WTC11 (cell line): Measurements from ENCODE around the gene OSBP2. TPM values are rescaled to one million over a fixed set of nuclear protein-coding genes. Genes with fewer than 3 reads are reported as not detected.

Experiments used
- ATAC-seq: fragments of 200-7000 bp; cut with Tn5 transposase; 2 replicates; pipeline ENCODE4 v1.10.0; 2021; ENCODE audit warnings: mild to moderate bottlenecking, moderate library complexity
- CTCF ChIA-PET: fragments of 300-600 bp; sonication (Branson Sonifier 250); formaldehyde crosslinking; loops from one replicate; lab custom pipeline; 2021; ENCODE audit warnings: antibody characterized with exemption; lab: Charles Lee
- POLR2A ChIA-PET: fragments of 350-600 bp; sonication (Branson Sonifier 250); formaldehyde crosslinking; loops from one replicate; lab custom pipeline; 2021; ENCODE audit warnings: antibody characterized with exemption; lab: Charles Lee
- DNase-seq: peaks from one replicate; pipeline ENCODE4 v3.0.0; 2021; ENCODE audit warnings: low spot score
- H3K27ac Mint-ChIP-seq: 2 replicates; pipeline ENCODE4 v1.8.0; 2021; ENCODE audit warnings: mixed read lengths
- H3K27me3 Mint-ChIP-seq: 2 replicates; pipeline ENCODE4 v1.8.0; 2021; ENCODE audit warnings: low read depth, mild to moderate bottlenecking, moderate library complexity, mixed read lengths
- H3K36me3 Mint-ChIP-seq: 2 replicates; pipeline ENCODE4 v1.8.0; 2021; ENCODE audit warnings: mixed read lengths
- H3K4me1 Mint-ChIP-seq: 2 replicates; pipeline ENCODE4 v1.8.0; 2022; ENCODE audit warnings: mixed read lengths
- H3K4me3 Mint-ChIP-seq: 2 replicates; pipeline ENCODE4 v1.8.0; 2021; ENCODE audit warnings: mild to moderate bottlenecking, moderate library complexity, mixed read lengths
- H3K9me3 Mint-ChIP-seq: 2 replicates; pipeline ENCODE4 v1.8.0; 2021; ENCODE audit warnings: mixed read lengths
- CBFB ChIP-seq: sonication (generic); formaldehyde crosslinking; IDR thresholded peaks from 2 replicates; pipeline ENCODE4 v1.8.1; 2022; ENCODE audit warnings: mild to moderate bottlenecking, low read depth, missing genetic modification reagents
- EMX1 ChIP-seq: fragments of 250-450 bp; sonication (Bioruptor Pico); IDR thresholded peaks from 2 replicates; pipeline ENCODE4 v1.8.0; 2021; ENCODE audit warnings: mild to moderate bottlenecking
- FOXK1 ChIP-seq: sonication (generic); formaldehyde crosslinking; IDR thresholded peaks from 2 replicates; pipeline ENCODE4 v1.8.0; 2022; ENCODE audit warnings: mild to moderate bottlenecking, moderate library complexity, missing genetic modification reagents
- GTF2I ChIP-seq: fragments of 250-450 bp; sonication (Bioruptor Pico); conservative IDR thresholded peaks from 2 replicates; pipeline ENCODE4 v1.4.0; 2021; ENCODE audit warnings: mild to moderate bottlenecking
- KAT7 ChIP-seq: sonication (generic); formaldehyde crosslinking; IDR thresholded peaks from 2 replicates; pipeline ENCODE4 v1.8.1; 2023; ENCODE audit warnings: missing genetic modification reagents, mild to moderate bottlenecking, borderline replicate concordance
- MXD4 ChIP-seq: fragments of 250-450 bp; sonication (Bioruptor Pico); IDR thresholded peaks from 2 replicates; pipeline ENCODE4 v1.8.0; 2021; ENCODE audit warnings: mild to moderate bottlenecking, moderate library complexity, borderline replicate concordance
- NFATC4 ChIP-seq: fragments of 250-450 bp; sonication (Bioruptor Pico); IDR thresholded peaks from 2 replicates; pipeline ENCODE4 v1.9.0; 2021; ENCODE audit warnings: mild to moderate bottlenecking
- NR1H2 ChIP-seq: sonication (generic); formaldehyde crosslinking; IDR thresholded peaks from 2 replicates; pipeline ENCODE4 v1.9.0; 2021; ENCODE audit warnings: mild to moderate bottlenecking, moderate library complexity, missing genetic modification reagents
- NR3C1 ChIP-seq: sonication (generic); formaldehyde crosslinking; conservative IDR thresholded peaks from 2 replicates; pipeline ENCODE4 v1.8.1; 2023; ENCODE audit warnings: low read depth, mild to moderate bottlenecking, missing genetic modification reagents
- SMAD3 ChIP-seq: sonication (generic); formaldehyde crosslinking; IDR thresholded peaks from 2 replicates; pipeline ENCODE4 v1.8.0; 2022; ENCODE audit warnings: missing genetic modification reagents, mild to moderate bottlenecking, borderline replicate concordance
- TEAD4 ChIP-seq: sonication (generic); formaldehyde crosslinking; IDR thresholded peaks from 2 replicates; pipeline ENCODE4 v1.8.0; 2022; ENCODE audit warnings: mild to moderate bottlenecking, missing genetic modification reagents
- ZNF263 ChIP-seq: sonication (generic); formaldehyde crosslinking; IDR thresholded peaks from 2 replicates; pipeline ENCODE4 v1.8.1; 2022; ENCODE audit warnings: low read depth, mild to moderate bottlenecking, moderate library complexity, missing genetic modification reagents
- ZNF671 ChIP-seq: fragments of 250-450 bp; sonication (Bioruptor Pico); IDR thresholded peaks from 2 replicates; pipeline ENCODE4 v1.8.0; 2021; ENCODE audit warnings: mild to moderate bottlenecking
- total RNA-seq: library from RNA; stranded (reverse); gene quantifications from 3 replicates; pipeline ENCODE4 v1.2.3, GENCODE V29; 2021
- TF ChIP-seq, protein P1 (sequence below): sonication (generic); formaldehyde crosslinking; IDR thresholded peaks from 2 replicates; pipeline ENCODE4 v1.8.1; 2023; ENCODE audit warnings: mild to moderate bottlenecking, missing genetic modification reagents
- TF ChIP-seq, protein P2 (sequence below): sonication (generic); formaldehyde crosslinking; IDR thresholded peaks from 2 replicates; pipeline ENCODE4 v1.8.1; 2022; ENCODE audit warnings: mild to moderate bottlenecking, missing genetic modification reagents, moderate library complexity, borderline replicate concordance
- TF ChIP-seq, protein P3 (sequence below): sonication (generic); formaldehyde crosslinking; IDR thresholded peaks from 2 replicates; pipeline ENCODE4 v1.8.1; 2023; ENCODE audit warnings: mild to moderate bottlenecking, missing genetic modification reagents
- TF ChIP-seq, protein P4 (sequence below): sonication (generic); formaldehyde crosslinking; IDR thresholded peaks from 2 replicates; pipeline ENCODE4 v1.8.1; 2023; ENCODE audit warnings: mild to moderate bottlenecking, missing genetic modification reagents, moderate library complexity
- TF ChIP-seq, protein P5 (sequence below): sonication (generic); formaldehyde crosslinking; IDR thresholded peaks from 2 replicates; pipeline ENCODE4 v1.8.1; 2022; ENCODE audit warnings: low read depth, mild to moderate bottlenecking, moderate library complexity, missing genetic modification reagents, borderline replicate concordance
- TF ChIP-seq, protein P6 (sequence below): fragments of 250-450 bp; sonication (Bioruptor Pico); IDR thresholded peaks from 2 replicates; pipeline ENCODE4 v1.9.0; 2021; ENCODE audit warnings: moderate library complexity, mild to moderate bottlenecking, inconsistent platforms, borderline replicate concordance
- TF ChIP-seq, protein P7 (sequence below): sonication (generic); formaldehyde crosslinking; IDR thresholded peaks from 2 replicates; pipeline ENCODE4 v1.8.0; 2022; ENCODE audit warnings: mild to moderate bottlenecking, missing genetic modification reagents

OSBP2 gene
- total RNA-seq, 1 experiment from 2014 or later, result 4.1 TPM

DNA sequence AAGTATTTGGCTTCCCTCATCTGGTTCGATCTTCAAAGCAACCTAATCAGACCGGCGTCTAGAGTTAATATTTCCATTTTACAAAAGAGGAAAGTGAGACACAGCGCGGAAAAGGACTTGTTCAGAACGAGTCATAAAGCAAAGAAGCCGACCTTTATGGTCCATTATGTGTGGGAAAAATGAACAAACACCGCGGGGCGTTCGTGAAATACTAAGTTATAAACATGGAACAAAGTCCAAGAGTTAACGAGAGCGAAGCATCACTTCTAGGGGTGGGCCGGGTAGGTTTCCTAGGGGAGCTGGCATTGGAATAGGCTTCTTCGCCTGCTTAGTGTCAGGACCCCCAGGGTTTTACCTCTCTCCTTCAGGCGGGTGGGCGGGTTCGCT lies 27.6 kb upstream of the OSBP2 start:
- Mint-ChIP-seq H3K36me3 (no peaks in the 10 kb centered on the region), H3K27ac (peak overlapping the region; percentile 52; the same call in 1 of the 2 replicates), H3K4me1 (peaks cover 12% of the 10 kb centered on the region), H3K4me3 (peak overlapping the region; percentile 84), H3K27me3 (peaks cover 36% of the 10 kb centered on the region), H3K9me3 (no peaks in the 10 kb centered on the region)
- POLR2A ChIA-PET, result interaction anchor here (1.4 kb wide), 1 partner anchor 27 kb away, joined by 3 read pairs; no protein-coding TSS in a partner anchor
- TF ChIP-seq, protein P1, sequence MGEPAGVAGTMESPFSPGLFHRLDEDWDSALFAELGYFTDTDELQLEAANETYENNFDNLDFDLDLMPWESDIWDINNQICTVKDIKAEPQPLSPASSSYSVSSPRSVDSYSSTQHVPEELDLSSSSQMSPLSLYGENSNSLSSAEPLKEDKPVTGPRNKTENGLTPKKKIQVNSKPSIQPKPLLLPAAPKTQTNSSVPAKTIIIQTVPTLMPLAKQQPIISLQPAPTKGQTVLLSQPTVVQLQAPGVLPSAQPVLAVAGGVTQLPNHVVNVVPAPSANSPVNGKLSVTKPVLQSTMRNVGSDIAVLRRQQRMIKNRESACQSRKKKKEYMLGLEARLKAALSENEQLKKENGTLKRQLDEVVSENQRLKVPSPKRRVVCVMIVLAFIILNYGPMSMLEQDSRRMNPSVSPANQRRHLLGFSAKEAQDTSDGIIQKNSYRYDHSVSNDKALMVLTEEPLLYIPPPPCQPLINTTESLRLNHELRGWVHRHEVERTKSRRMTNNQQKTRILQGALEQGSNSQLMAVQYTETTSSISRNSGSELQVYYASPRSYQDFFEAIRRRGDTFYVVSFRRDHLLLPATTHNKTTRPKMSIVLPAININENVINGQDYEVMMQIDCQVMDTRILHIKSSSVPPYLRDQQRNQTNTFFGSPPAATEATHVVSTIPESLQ (CRISPR knock-in tag), result no peak
- TF ChIP-seq, protein P2, sequence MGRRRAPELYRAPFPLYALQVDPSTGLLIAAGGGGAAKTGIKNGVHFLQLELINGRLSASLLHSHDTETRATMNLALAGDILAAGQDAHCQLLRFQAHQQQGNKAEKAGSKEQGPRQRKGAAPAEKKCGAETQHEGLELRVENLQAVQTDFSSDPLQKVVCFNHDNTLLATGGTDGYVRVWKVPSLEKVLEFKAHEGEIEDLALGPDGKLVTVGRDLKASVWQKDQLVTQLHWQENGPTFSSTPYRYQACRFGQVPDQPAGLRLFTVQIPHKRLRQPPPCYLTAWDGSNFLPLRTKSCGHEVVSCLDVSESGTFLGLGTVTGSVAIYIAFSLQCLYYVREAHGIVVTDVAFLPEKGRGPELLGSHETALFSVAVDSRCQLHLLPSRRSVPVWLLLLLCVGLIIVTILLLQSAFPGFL (CRISPR knock-in tag), result no peak
- TF ChIP-seq ZNF671 (CRISPR knock-in tag) (no peak), TEAD4 (CRISPR knock-in tag) (no peak), SMAD3 (CRISPR knock-in tag) (no peak), EMX1 (CRISPR knock-in tag) (no peak), FOXK1 (CRISPR knock-in tag) (no peak), NR1H2 (CRISPR knock-in tag) (no peak), GTF2I (CRISPR knock-in tag) (no peak), NR3C1 (CRISPR knock-in tag) (no peak), KAT7 (CRISPR knock-in tag) (no peak), NFATC4 (CRISPR knock-in tag) (no peak)
- TF ChIP-seq, protein P3, sequence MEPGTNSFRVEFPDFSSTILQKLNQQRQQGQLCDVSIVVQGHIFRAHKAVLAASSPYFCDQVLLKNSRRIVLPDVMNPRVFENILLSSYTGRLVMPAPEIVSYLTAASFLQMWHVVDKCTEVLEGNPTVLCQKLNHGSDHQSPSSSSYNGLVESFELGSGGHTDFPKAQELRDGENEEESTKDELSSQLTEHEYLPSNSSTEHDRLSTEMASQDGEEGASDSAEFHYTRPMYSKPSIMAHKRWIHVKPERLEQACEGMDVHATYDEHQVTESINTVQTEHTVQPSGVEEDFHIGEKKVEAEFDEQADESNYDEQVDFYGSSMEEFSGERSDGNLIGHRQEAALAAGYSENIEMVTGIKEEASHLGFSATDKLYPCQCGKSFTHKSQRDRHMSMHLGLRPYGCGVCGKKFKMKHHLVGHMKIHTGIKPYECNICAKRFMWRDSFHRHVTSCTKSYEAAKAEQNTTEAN (CRISPR knock-in tag), result no peak
- TF ChIP-seq, protein P4, sequence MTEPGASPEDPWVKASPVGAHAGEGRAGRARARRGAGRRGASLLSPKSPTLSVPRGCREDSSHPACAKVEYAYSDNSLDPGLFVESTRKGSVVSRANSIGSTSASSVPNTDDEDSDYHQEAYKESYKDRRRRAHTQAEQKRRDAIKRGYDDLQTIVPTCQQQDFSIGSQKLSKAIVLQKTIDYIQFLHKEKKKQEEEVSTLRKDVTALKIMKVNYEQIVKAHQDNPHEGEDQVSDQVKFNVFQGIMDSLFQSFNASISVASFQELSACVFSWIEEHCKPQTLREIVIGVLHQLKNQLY, result no peak
- TF ChIP-seq, protein P5, sequence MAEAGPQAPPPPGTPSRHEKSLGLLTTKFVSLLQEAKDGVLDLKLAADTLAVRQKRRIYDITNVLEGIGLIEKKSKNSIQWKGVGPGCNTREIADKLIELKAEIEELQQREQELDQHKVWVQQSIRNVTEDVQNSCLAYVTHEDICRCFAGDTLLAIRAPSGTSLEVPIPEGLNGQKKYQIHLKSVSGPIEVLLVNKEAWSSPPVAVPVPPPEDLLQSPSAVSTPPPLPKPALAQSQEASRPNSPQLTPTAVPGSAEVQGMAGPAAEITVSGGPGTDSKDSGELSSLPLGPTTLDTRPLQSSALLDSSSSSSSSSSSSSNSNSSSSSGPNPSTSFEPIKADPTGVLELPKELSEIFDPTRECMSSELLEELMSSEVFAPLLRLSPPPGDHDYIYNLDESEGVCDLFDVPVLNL (CRISPR knock-in tag), result no peak
- TF ChIP-seq, protein P6, sequence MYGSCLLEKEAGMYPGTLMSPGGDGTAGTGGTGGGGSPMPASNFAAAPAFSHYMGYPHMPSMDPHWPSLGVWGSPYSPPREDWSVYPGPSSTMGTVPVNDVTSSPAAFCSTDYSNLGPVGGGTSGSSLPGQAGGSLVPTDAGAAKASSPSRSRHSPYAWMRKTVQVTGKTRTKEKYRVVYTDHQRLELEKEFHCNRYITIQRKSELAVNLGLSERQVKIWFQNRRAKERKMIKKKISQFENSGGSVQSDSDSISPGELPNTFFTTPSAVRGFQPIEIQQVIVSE, result no peak
- ATAC-seq, result no peak
- DNase-seq, result no peak
- CTCF ChIA-PET, result interaction anchor here (1.0 to 3.3 kb wide), 8 partner anchors 11 to 88 kb away, joined by 3 to 32 read pairs (median 5); partner anchors contain the start of gene SLC35E4

DNA sequence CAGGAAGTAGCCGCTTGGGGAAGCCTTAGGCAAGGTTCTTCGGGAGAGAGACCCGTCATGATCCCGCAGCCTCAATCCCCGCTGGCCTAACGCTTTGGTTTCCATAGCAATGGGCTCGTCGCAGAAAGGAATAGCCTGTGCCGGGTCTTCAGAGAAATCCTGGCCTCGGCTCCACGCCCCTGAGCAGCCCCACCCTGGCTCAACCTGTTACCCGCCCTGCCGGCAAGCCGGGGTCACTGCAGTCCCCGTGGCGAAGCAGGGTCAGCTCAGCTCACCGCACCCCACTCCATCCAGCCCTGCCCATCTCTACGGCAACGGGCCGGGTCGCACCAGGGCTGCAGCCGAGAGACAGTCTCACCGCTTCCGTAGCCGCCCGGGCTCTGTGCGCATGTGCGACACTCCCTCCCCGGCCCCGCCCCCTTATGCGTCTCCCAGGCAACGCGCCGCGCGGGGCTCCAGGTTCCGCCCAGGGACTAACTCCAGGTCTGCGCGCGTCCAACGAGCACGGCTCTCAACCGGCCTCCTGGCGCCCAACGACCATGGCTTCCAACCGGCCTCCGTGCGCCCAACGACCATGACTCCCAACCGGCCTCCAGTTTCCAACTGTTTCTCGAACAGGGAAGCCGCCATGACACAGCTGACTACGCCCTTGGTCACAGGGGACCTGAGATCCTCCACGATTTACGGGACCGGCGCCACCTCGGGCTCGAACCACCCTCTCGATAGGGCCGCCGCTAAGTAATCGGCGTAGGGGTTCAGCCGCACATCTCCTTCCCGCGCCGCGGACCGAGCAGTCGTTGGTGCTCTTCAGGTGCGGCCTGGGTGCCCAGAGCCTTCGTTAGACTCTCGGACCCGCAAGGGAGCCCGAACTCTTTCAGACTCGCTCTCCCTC lies 26.9 kb upstream of the OSBP2 start, which contains the start of gene DUSP18:
TSS of gene DUSP18 (minus strand) at position 382 of the 892 bp plus-strand sequence. CDS start 3,872 bp downstream, outside the sequence.
- DNase-seq (peak; percentile 98), ATAC-seq (peak; percentile 98)
- no peaks in the 10 kb centered on the region for H3K9me3 Mint-ChIP-seq
- ChIA-PET POLR2A (interaction anchor here (1.4 kb wide), 1 partner anchor 26 kb away, joined by 3 read pairs; no protein-coding TSS in a partner anchor), CTCF (interaction anchor here (0.6 to 3.3 kb wide), 11 partner anchors 11 to 87 kb away, joined by 3 to 32 read pairs (median 4); partner anchors contain the start of genes SLC35E4 and TCN2)
- H3K36me3 Mint-ChIP-seq, result no peaks in the 10 kb centered on the region
- peaks cover 12% of the 10 kb centered on the region for H3K4me1 Mint-ChIP-seq
- H3K4me3 Mint-ChIP-seq, result peak within 1 kb of the TSS; percentile 84
- peak within 1 kb of the TSS; percentile 52; the same call in 1 of the 2 replicates for H3K27ac Mint-ChIP-seq
- peaks cover 36% of the 10 kb centered on the region for H3K27me3 Mint-ChIP-seq
- TF ChIP-seq CBFB (no peak), ZNF263 (no peak), MXD4 (CRISPR knock-in tag) (no peak)
- TF ChIP-seq, protein P1 (CRISPR knock-in tag), result no peak
- TF ChIP-seq, protein P7, sequence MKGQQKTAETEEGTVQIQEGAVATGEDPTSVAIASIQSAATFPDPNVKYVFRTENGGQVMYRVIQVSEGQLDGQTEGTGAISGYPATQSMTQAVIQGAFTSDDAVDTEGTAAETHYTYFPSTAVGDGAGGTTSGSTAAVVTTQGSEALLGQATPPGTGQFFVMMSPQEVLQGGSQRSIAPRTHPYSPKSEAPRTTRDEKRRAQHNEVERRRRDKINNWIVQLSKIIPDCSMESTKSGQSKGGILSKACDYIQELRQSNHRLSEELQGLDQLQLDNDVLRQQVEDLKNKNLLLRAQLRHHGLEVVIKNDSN, result no peak
